Activated CD4-positive, alpha-beta T cell treated with anti-CD3 and anti-CD28 coated beads for 4 hours (primary cell): ENCODE data around the gene CCL24.
A peak's percentile ranks its signal among the peaks of the same experiment; 100 is the strongest.
"Not testable (repeated sequence)": the region's sequence is repeated elsewhere in the genome, so short reads cannot be mapped to it uniquely, and the experiment has no call there.

ENCODE experiments used
- DNase-seq, 2 donors: peaks; one replicate each; pipeline ENCODE4 v3.0.0-alpha.2; 2020

CCL24 gene

GRCh38 chr7:75813781-75814236 is at the start of gene CCL24:
TSS of gene CCL24 (minus strand) at chr7:75813806. CDS start at chr7:75813715, 91 bp downstream.
- no peak for DNase-seq

- DNase-seq = no peak
Observed at GRCh38 chr7:75861636-75862035, 48.0 kb upstream of the CCL24 start.

- DNase-seq = no peak
Observed at GRCh38 chr7:75858410-75858809, 44.8 kb upstream of the CCL24 start.

- DNase-seq = no peak
Observed at GRCh38 chr7:75856536-75856935, 42.9 kb upstream of the CCL24 start.

- not testable (repeated sequence) for DNase-seq
Observed at GRCh38 chr7:75854813-75855345, 41.3 kb upstream of the CCL24 start.

- no peak for DNase-seq
Observed at GRCh38 chr7:75854233-75854632, 40.6 kb upstream of the CCL24 start.

GRCh38 chr7:75850235-75850634 is 36.6 kb upstream of the CCL24 start:
- no peak for DNase-seq

- no peak for DNase-seq
Observed at GRCh38 chr7:75849573-75849972, 36.0 kb upstream of the CCL24 start.

GRCh38 chr7:75847707-75848106 is 34.1 kb upstream of the CCL24 start:
- no peak for DNase-seq

- DNase-seq = not testable (repeated sequence)
Observed at GRCh38 chr7:75845132-75845531, 31.5 kb upstream of the CCL24 start.

GRCh38 chr7:75844158-75844557 is 30.6 kb upstream of the CCL24 start:
- DNase-seq = no peak

- no peak for DNase-seq
Observed at GRCh38 chr7:75843613-75844116, 30.1 kb upstream of the CCL24 start.

- peak in 1 of 2 donors; percentile 14 for DNase-seq
Observed at GRCh38 chr7:75842836-75843446, 29.3 kb upstream of the CCL24 start.

GRCh38 chr7:75840029-75840428 is 26.4 kb upstream of the CCL24 start:
- DNase-seq = no peak

- not testable (repeated sequence) for DNase-seq
Observed at GRCh38 chr7:75838281-75838930, 24.8 kb upstream of the CCL24 start.

GRCh38 chr7:75836798-75837197 is 23.2 kb upstream of the CCL24 start:
- no peak for DNase-seq

GRCh38 chr7:75835688-75836285 is 22.2 kb upstream of the CCL24 start:
- no peak for DNase-seq

GRCh38 chr7:75833662-75834061 is 20.1 kb upstream of the CCL24 start:
- not testable (repeated sequence) for DNase-seq

- no peak for DNase-seq
Observed at GRCh38 chr7:75830978-75831377, 17.4 kb upstream of the CCL24 start.

GRCh38 chr7:75829656-75830055 is 16.1 kb upstream of the CCL24 start:
- DNase-seq = not testable (repeated sequence)

- no peak for DNase-seq
Observed at GRCh38 chr7:75823198-75823910, 9.7 kb upstream of the CCL24 start.

GRCh38 chr7:75820688-75821087 is 7.1 kb upstream of the CCL24 start:
- DNase-seq = no peak

- no peak for DNase-seq
Observed at GRCh38 chr7:75819711-75820110, 6.1 kb upstream of the CCL24 start.
